Natural killer cell (primary cell): Measurements from ENCODE around the gene SLC35F3. TPM values are rescaled to one million over a fixed set of nuclear protein-coding genes. Genes with fewer than 3 reads are reported as not detected.

Experiments
- ATAC-seq, 3 donors: fragments of 150-1000 bp in 2 of 3; fragments of 200-7000 bp in 1 of 3; cut with Tn5 transposase; 1 replicate in 1 of 3; 2 replicates in 2 of 3; pipeline ENCODE4 v1.10.0; 2021; ENCODE audit warnings: mild to moderate bottlenecking in 2 of 3, moderate library complexity in 2 of 3
- DNase-seq, 2 donors: peaks; one replicate each; pipeline versions ENCODE4 v3.0.0 to v3.0.0-alpha.2; 2013 to 2021; ENCODE audit warnings: mixed read lengths in 1 of 2
- H3K27ac ChIP-seq: one replicate; pipeline ENCODE4 v1.5.1; 2013; ENCODE audit warnings: mild to moderate bottlenecking, low read length
- H3K27me3 ChIP-seq: one replicate; pipeline ENCODE4 v1.6.1; 2013; ENCODE audit warnings: low read length; ENCODE audit not compliant: control insufficient read depth, insufficient read depth
- H3K36me3 ChIP-seq: one replicate; pipeline ENCODE4 v1.6.1; 2013; ENCODE audit warnings: low read length; ENCODE audit not compliant: control insufficient read depth, insufficient read depth
- H3K4me1 ChIP-seq: one replicate; pipeline ENCODE4 v1.6.1; 2013; ENCODE audit warnings: low read length; ENCODE audit not compliant: control insufficient read depth, insufficient read depth
- H3K4me3 ChIP-seq: one replicate; pipeline ENCODE4 v1.5.1; 2013; ENCODE audit warnings: low read length
- H3K9me3 ChIP-seq: one replicate; pipeline ENCODE4 v1.6.1; 2013; ENCODE audit warnings: low read length; ENCODE audit not compliant: control insufficient read depth, insufficient read depth
- H3K27ac Mint-ChIP-seq, 2 donors: one replicate each; pipeline ENCODE4 v1.8.0; 2022; ENCODE audit warnings: mild to moderate bottlenecking in 2 of 2, mixed read lengths in 2 of 2, moderate library complexity in 1 of 2
- H3K27me3 Mint-ChIP-seq, 2 donors: one replicate each; pipeline ENCODE4 v1.8.0; 2022; ENCODE audit warnings: low read depth in 2 of 2, mixed read lengths in 2 of 2
- H3K36me3 Mint-ChIP-seq: one replicate; pipeline ENCODE4 v1.8.0; 2022; ENCODE audit warnings: mixed read lengths
- H3K4me1 Mint-ChIP-seq, 2 donors: one replicate each; pipeline ENCODE4 v1.8.0; 2022; ENCODE audit warnings: mixed read lengths in 2 of 2
- H3K4me3 Mint-ChIP-seq: one replicate; pipeline ENCODE4 v1.8.0; 2022; ENCODE audit warnings: mild to moderate bottlenecking, moderate library complexity, mixed read lengths
- H3K9me3 Mint-ChIP-seq, 2 donors: one replicate each; pipeline ENCODE4 v1.8.0; 2022; ENCODE audit warnings: mixed read lengths in 2 of 2
- CTCF ChIP-seq: fragments of 200-600 bp; IDR thresholded peaks from one replicate; pipeline ENCODE4 v1.8.0; 2022; ENCODE audit warnings: antibody characterized with exemption
- WGBS: methylation state at CpG from one replicate; pipeline ENCODE4 v1.1.7; 2013; ENCODE audit warnings: missing lambda C conversion rate; ENCODE audit not compliant: insufficient coverage; 5-methylcytosine and 5-hydroxymethylcytosine counted together
- intact Hi-C: fragments of 100-400 bp; cut with micrococcal nuclease; formaldehyde crosslinking; loops from one replicate; pipeline ENCODE4 v1.14.2; 2022
- total RNA-seq, 4 donors: library from RNA; stranded (reverse); fragments of 120-200 nt in 1 of 4; gene quantifications; one replicate each; pipeline versions ENCODE4 v1.2.3 to v1.2.4, GENCODE V29; 2013 to 2022

The SLC35F3 gene
- total RNA-seq, 3 donors from 2014 or later (not counting 1 experiment from before 2014, with no cell fraction given): not detected

- DNase-seq: no peak
- Mint-ChIP-seq H3K27ac (no peak overlapping the region), H3K27me3 (peaks cover 0 to 2% of the 10 kb centered on the region in 2 donors), H3K4me3 (no peak overlapping the region), H3K36me3 (no peaks in the 10 kb centered on the region), H3K9me3 (peaks cover 11 to 19% of the 10 kb centered on the region in 2 donors), H3K4me1 (no peaks in the 10 kb centered on the region)
- Histone ChIP-seq H3K36me3 (no peaks in the 10 kb centered on the region), H3K4me3 (no peak overlapping the region), H3K27ac (no peak overlapping the region), H3K27me3 (no peaks in the 10 kb centered on the region), H3K4me1 (no peaks in the 10 kb centered on the region), H3K9me3 (no peaks in the 10 kb centered on the region)
- no peak for ATAC-seq
- TF ChIP-seq CTCF: no peak
- 94% methylated on average over 2 of the region's 2 CpGs for WGBS
- intact Hi-C loops: no loop called here
Observed at GRCh38 chr1:233864578-233864977, 39.9 kb upstream of the SLC35F3 start.

DNA sequence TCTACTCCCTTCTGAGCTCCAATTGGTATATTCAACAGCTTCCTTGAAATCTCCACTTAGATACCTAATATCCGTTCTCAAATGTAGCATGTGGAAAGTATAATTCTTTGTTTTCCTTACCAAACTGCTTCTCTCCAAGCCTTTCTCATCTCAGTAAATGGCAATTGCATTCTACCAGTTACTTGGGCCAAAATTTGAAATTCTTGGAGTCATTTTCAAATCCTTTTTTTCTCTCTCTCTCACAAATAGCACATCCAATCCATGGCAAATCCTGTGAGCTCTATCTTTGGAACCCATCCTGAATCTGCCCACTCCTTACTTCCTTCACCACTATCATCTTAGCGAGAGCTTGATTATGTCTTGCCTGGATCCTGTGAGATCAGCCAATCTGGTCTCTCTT, 39.3 kb upstream of the SLC35F3 start:
- Mint-ChIP-seq H3K4me3 (no peak overlapping the region), H3K27me3 (peaks cover 0 to 2% of the 10 kb centered on the region in 2 donors), H3K36me3 (no peaks in the 10 kb centered on the region), H3K4me1 (no peaks in the 10 kb centered on the region), H3K27ac (no peak overlapping the region), H3K9me3 (peaks cover 16 to 20% of the 10 kb centered on the region in 2 donors)
- WGBS: 97% methylated on average over 1 of the region's 2 CpGs
- H3K9me3 ChIP-seq: no peaks in the 10 kb centered on the region
- no peak for ATAC-seq
- intact Hi-C loops: no loop called here
- no peak overlapping the region for H3K27ac ChIP-seq
- no peaks in the 10 kb centered on the region for H3K27me3 ChIP-seq
- H3K36me3 ChIP-seq: no peaks in the 10 kb centered on the region
- no peak for DNase-seq
- H3K4me1 ChIP-seq: no peaks in the 10 kb centered on the region
- TF ChIP-seq CTCF: no peak
- H3K4me3 ChIP-seq: no peak overlapping the region

GRCh38 chr1:233865902-233866301, 38.6 kb upstream of the SLC35F3 start:
- Histone ChIP-seq H3K27ac (no peak overlapping the region), H3K27me3 (no peaks in the 10 kb centered on the region), H3K4me3 (no peak overlapping the region), H3K4me1 (no peaks in the 10 kb centered on the region), H3K36me3 (no peaks in the 10 kb centered on the region), H3K9me3 (no peaks in the 10 kb centered on the region)
- Mint-ChIP-seq H3K4me1 (no peaks in the 10 kb centered on the region), H3K27me3 (peaks cover 0 to 2% of the 10 kb centered on the region in 2 donors), H3K27ac (no peak overlapping the region), H3K4me3 (no peak overlapping the region), H3K36me3 (no peaks in the 10 kb centered on the region), H3K9me3 (peaks cover 16 to 20% of the 10 kb centered on the region in 2 donors)
- TF ChIP-seq CTCF: no peak
- ATAC-seq (no peak), DNase-seq (no peak)
- intact Hi-C loops: no loop called here
- 100% methylated on average over 1 of the region's 1 CpG for WGBS

DNA sequence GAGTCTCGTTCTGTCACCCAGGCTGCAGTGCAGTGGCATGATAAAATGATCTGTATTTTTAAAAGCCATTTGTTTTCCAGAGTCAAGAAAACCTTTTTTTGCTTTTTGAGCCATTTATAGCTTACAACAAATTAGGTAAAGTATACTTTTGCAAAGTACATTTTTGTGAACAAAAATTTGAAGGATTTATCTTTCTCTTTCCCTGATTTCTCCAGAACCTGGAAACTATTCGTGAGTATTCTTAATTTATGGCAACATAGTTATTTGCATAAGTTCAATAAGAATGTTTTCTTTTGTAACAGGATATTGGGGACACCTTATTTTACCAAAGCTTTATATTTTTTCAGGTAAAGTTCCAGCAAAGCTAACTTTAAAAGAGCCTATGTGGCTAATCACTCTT, 37.4 kb upstream of the SLC35F3 start:
- WGBS: 57% methylated on average over 1 of the region's 2 CpGs
- TF ChIP-seq CTCF: no peak
- intact Hi-C loops: no loop called here

More for the DNA sequence above, 37.4 kb upstream of the SLC35F3 start:
- peaks cover 16 to 20% of the 10 kb centered on the region in 2 donors for H3K9me3 Mint-ChIP-seq
- Histone ChIP-seq H3K4me3 (no peak overlapping the region), H3K27ac (no peak overlapping the region), H3K4me1 (no peaks in the 10 kb centered on the region), H3K36me3 (no peaks in the 10 kb centered on the region), H3K9me3 (no peaks in the 10 kb centered on the region), H3K27me3 (no peaks in the 10 kb centered on the region)
- no peak overlapping the region for H3K4me3 Mint-ChIP-seq
- no peaks in the 10 kb centered on the region for H3K4me1 Mint-ChIP-seq
- DNase-seq (no peak), ATAC-seq (no peak)
- H3K27me3 Mint-ChIP-seq: peaks cover 0 to 2% of the 10 kb centered on the region in 2 donors
- H3K27ac Mint-ChIP-seq: no peak overlapping the region
- H3K36me3 Mint-ChIP-seq: no peaks in the 10 kb centered on the region
